OCI-LY1 (cell line): ENCODE measurements around the gene ILF2.

Source experiments
- H2AFZ ChIP-seq: fragments of 200-600 bp; sonication (generic), shearing (Covaris generic); 2 replicates; pipeline ENCODE4 v1.6.0; 2014; ENCODE audit warnings: antibody characterized with exemption, mild to moderate bottlenecking, low read length
- H3F3A ChIP-seq: fragments of 200-600 bp; sonication (generic), shearing (Covaris generic); 2 replicates; pipeline ENCODE4 v1.6.0; 2014; ENCODE audit warnings: mild to moderate bottlenecking, antibody characterized with exemption, low read length, moderate library complexity; ENCODE audit not compliant: insufficient read depth
- H3K27ac ChIP-seq: fragments of 200-600 bp; sonication (generic); 2 replicates; pipeline ENCODE4 v1.5.1; 2014; ENCODE audit warnings: low read length, mixed run types, mild to moderate bottlenecking, low read depth; ENCODE audit not compliant: poor library complexity, severe bottlenecking
- H3K27me3 ChIP-seq: fragments of 200-600 bp; sonication (generic); 2 replicates; pipeline ENCODE4 v1.6.0; 2014; ENCODE audit warnings: antibody characterized with exemption, mild to moderate bottlenecking, low read length, moderate library complexity; ENCODE audit not compliant: insufficient read depth
- H3K36me3 ChIP-seq: fragments of 200-600 bp; sonication (generic); 2 replicates; pipeline ENCODE4 v1.6.1; 2014; ENCODE audit warnings: mild to moderate bottlenecking, antibody characterized with exemption, low read length, moderate library complexity, mixed read lengths; ENCODE audit not compliant: insufficient read depth
- H3K4me1 ChIP-seq: fragments of 200-600 bp; sonication (generic); 2 replicates; pipeline ENCODE4 v1.5.1; 2014; ENCODE audit warnings: mild to moderate bottlenecking, low read length, moderate library complexity; ENCODE audit not compliant: insufficient read depth, severe bottlenecking
- H3K4me2 ChIP-seq: fragments of 200-600 bp; sonication (generic), shearing (Covaris generic); 2 replicates; pipeline ENCODE4 v1.6.1; 2014; ENCODE audit warnings: low read length
- H3K4me3 ChIP-seq: fragments of 200-600 bp; sonication (generic); 2 replicates; pipeline ENCODE4 v1.5.1; 2014; ENCODE audit warnings: low read length, low read depth, mild to moderate bottlenecking, mixed read lengths; ENCODE audit not compliant: poor library complexity, severe bottlenecking
- H3K79me2 ChIP-seq: fragments of 200-600 bp; shearing (Covaris generic); 2 replicates; pipeline ENCODE4 v1.6.1; 2016; ENCODE audit warnings: mixed run types, low read length, mixed read lengths; ENCODE audit not compliant: insufficient read depth
- H3K9ac ChIP-seq: fragments of 200-600 bp; sonication (generic), shearing (Covaris generic); 2 replicates; pipeline ENCODE4 v1.6.1; 2014; ENCODE audit warnings: mild to moderate bottlenecking, low read length, mixed read lengths
- H3K9me2 ChIP-seq: fragments of 200-600 bp; sonication (generic), shearing (Covaris generic); 2 replicates; pipeline ENCODE4 v1.6.1; 2014; ENCODE audit warnings: low read depth, mild to moderate bottlenecking, low read length, mixed read lengths
- H3K9me3 ChIP-seq: fragments of 200-600 bp; shearing (Covaris generic); 2 replicates; pipeline ENCODE4 v1.6.1; 2014; ENCODE audit warnings: low read length, mixed read lengths
- H4K20me1 ChIP-seq: fragments of 200-600 bp; sonication (generic), shearing (Covaris generic); 2 replicates; pipeline ENCODE4 v1.6.0; 2016; ENCODE audit warnings: mild to moderate bottlenecking, low read length; ENCODE audit not compliant: insufficient read depth
- CTCF ChIP-seq: fragments of 200-600 bp; sonication (generic), shearing (Covaris generic); IDR thresholded peaks from 2 replicates; pipeline ENCODE4 v1.5.1; 2017; ENCODE audit warnings: mild to moderate bottlenecking, antibody characterized with exemption, low read length, moderate library complexity, mixed read lengths
- EZH2 ChIP-seq: fragments of 200-600 bp; sonication (generic), shearing (Covaris generic); IDR thresholded peaks from 2 replicates; pipeline ENCODE4 v1.8.0; 2017; ENCODE audit warnings: borderline replicate concordance, mixed run types, mild to moderate bottlenecking, antibody characterized with exemption, low read length, moderate library complexity, mixed read lengths

Gene ILF2

GRCh38 chr1:153693466-153693865 is 22.7 kb upstream of the ILF2 start:
- H3K36me3 ChIP-seq, result no peaks in the 10 kb centered on the region
- no peak overlapping the region for H3K9ac ChIP-seq
- H3K27ac ChIP-seq, result no peak overlapping the region
- no peaks in the 10 kb centered on the region for H3K4me1 ChIP-seq
- H4K20me1 ChIP-seq, result no peaks in the 10 kb centered on the region
- H3K4me2 ChIP-seq, result no peak overlapping the region
- TF ChIP-seq EZH2, result no peak
- TF ChIP-seq CTCF, result no peak
- no peak overlapping the region for H3K4me3 ChIP-seq
- H2AFZ ChIP-seq, result no peak overlapping the region
- no peaks in the 10 kb centered on the region for H3K79me2 ChIP-seq
- H3K9me2 ChIP-seq, result no peaks in the 10 kb centered on the region
- no peaks in the 10 kb centered on the region for H3F3A ChIP-seq
- peaks cover 8% of the 10 kb centered on the region; the same call in 1 of the 2 replicates for H3K27me3 ChIP-seq
- H3K9me3 ChIP-seq, result no peaks in the 10 kb centered on the region

- no peak for TF ChIP-seq CTCF
- no peak for TF ChIP-seq EZH2
- no peaks in the 10 kb centered on the region for H3K9me3 ChIP-seq
- peaks cover 6% of the 10 kb centered on the region; the same call in 1 of the 2 replicates for H3K27me3 ChIP-seq
- no peaks in the 10 kb centered on the region for H3K79me2 ChIP-seq
- no peaks in the 10 kb centered on the region for H4K20me1 ChIP-seq
- no peak overlapping the region for H3K4me3 ChIP-seq
- H3K4me2 ChIP-seq, result no peak overlapping the region
- H3K36me3 ChIP-seq, result no peaks in the 10 kb centered on the region
- H2AFZ ChIP-seq, result no peak overlapping the region
- H3F3A ChIP-seq, result no peaks in the 10 kb centered on the region
- no peak overlapping the region for H3K27ac ChIP-seq
- no peak overlapping the region for H3K9ac ChIP-seq
- H3K4me1 ChIP-seq, result no peaks in the 10 kb centered on the region
- H3K9me2 ChIP-seq, result no peaks in the 10 kb centered on the region
Observed at GRCh38 chr1:153688736-153689328, 18.0 kb upstream of the ILF2 start.

- no peak overlapping the region for H2AFZ ChIP-seq
- no peaks in the 10 kb centered on the region for H3K9me2 ChIP-seq
- H3K79me2 ChIP-seq, result no peaks in the 10 kb centered on the region
- TF ChIP-seq CTCF (no peak), EZH2 (no peak)
- H3F3A ChIP-seq, result no peaks in the 10 kb centered on the region
- no peaks in the 10 kb centered on the region for H3K9me3 ChIP-seq
- no peak overlapping the region for H3K9ac ChIP-seq
- no peak overlapping the region for H3K27ac ChIP-seq
- no peaks in the 10 kb centered on the region for H3K36me3 ChIP-seq
- no peaks in the 10 kb centered on the region for H3K4me1 ChIP-seq
- no peak overlapping the region for H3K4me3 ChIP-seq
- no peaks in the 10 kb centered on the region for H4K20me1 ChIP-seq
- H3K4me2 ChIP-seq, result no peak overlapping the region
- H3K27me3 ChIP-seq, result peaks cover 6% of the 10 kb centered on the region; the same call in 1 of the 2 replicates
Observed at GRCh38 chr1:153688276-153688675, 17.5 kb upstream of the ILF2 start.
